T-helper 1 cell treated with Interleukin-12 subunit alpha and Interleukin-12 subunit beta and Interleukin-4 antibody, amounts not matched to agents 30 μg/mL and 1 μg/mL, for 36 hours (primary cell): ENCODE data around the gene AK5.
"Not testable (repeated sequence)": the region's sequence is repeated elsewhere in the genome, so short reads cannot be mapped to it uniquely, and the experiment has no call there.

ENCODE experiments used
- H3K27ac Mint-ChIP-seq: one replicate; pipeline ENCODE4 v1.8.0; 2021; ENCODE audit warnings: mild to moderate bottlenecking, mixed read lengths
- H3K27me3 Mint-ChIP-seq: one replicate; pipeline ENCODE4 v1.8.0; 2021; ENCODE audit warnings: low read depth, mixed read lengths
- H3K36me3 Mint-ChIP-seq: one replicate; pipeline ENCODE4 v1.8.0; 2021; ENCODE audit warnings: low read depth, mixed read lengths
- H3K4me1 Mint-ChIP-seq: one replicate; pipeline ENCODE4 v1.8.0; 2021; ENCODE audit warnings: low read depth, mixed read lengths
- H3K4me3 Mint-ChIP-seq: one replicate; pipeline ENCODE4 v1.8.0; 2021; ENCODE audit warnings: mild to moderate bottlenecking, moderate library complexity, mixed read lengths
- H3K9me3 Mint-ChIP-seq: one replicate; pipeline ENCODE4 v1.8.0; 2021; ENCODE audit warnings: mixed read lengths

The AK5 gene

DNA sequence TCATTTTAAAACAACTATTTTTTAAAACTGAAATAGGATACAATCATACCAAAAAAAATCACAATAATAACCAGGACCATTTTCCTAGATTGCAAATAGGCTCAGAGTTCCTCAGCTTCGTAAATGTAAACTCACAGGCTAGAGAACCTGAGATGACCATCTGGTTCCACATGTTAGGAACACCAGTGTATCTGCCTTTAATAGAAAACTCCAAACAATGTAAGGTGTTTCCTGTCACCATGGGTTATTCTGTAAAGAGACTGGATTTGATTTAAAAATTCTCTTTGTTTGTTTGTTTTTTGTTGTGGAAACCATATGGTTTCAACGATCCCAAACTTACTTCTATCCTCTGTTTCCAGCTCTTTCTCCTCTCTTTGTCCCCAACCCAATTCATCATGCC is 203.1 kb downstream of the AK5 start:
- Mint-ChIP-seq H3K4me1 (no peaks in the 10 kb centered on the region), H3K27me3 (no peaks in the 10 kb centered on the region), H3K36me3 (no peaks in the 10 kb centered on the region), H3K9me3 (no peaks in the 10 kb centered on the region), H3K27ac (no peak overlapping the region), H3K4me3 (no peak overlapping the region)

DNA sequence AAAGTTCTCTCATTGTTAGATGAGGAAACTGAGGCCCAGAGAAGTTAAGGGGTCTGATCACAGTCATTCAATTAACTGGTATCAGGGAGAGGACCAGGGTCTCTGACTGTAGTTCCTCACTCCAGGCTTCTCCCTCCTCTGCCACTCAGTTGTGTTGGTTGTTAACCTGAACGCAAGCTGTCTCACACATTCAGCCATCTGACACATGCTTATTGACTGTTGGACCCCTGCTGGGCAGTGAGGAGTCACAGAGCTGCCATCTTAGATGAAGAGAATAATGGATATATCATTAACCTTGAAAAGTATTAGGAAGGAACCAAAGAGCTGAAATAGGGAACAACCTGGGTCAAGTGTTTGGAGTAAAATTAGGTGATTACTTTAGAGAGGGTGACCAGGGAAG is 205.8 kb downstream of the AK5 start:
- no peaks in the 10 kb centered on the region for H3K27me3 Mint-ChIP-seq
- H3K27ac Mint-ChIP-seq: no peak overlapping the region
- H3K36me3 Mint-ChIP-seq: no peaks in the 10 kb centered on the region
- no peaks in the 10 kb centered on the region for H3K4me1 Mint-ChIP-seq
- H3K9me3 Mint-ChIP-seq: no peaks in the 10 kb centered on the region
- H3K4me3 Mint-ChIP-seq: no peak overlapping the region

DNA sequence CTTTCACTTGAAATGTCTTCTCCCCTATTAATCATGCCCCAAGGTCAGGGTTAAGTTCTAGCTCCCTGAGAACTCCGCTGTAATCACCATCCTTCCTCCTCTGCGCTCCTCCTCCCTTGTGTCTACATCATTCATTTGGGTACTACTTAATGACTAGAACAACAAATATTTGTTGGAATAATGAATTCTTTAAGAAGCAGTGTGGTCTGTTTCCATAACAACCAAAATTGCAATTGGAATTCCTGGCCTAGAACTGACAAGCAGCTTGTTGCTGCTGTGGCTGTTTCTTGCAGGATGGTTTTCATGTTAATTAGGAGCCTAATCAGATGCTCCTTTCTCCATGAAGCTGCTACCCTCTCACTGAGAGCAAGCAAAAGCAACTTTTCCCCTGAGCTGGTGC is 208.1 kb downstream of the AK5 start:
- no peak overlapping the region for H3K27ac Mint-ChIP-seq
- no peaks in the 10 kb centered on the region for H3K4me1 Mint-ChIP-seq
- H3K27me3 Mint-ChIP-seq: no peaks in the 10 kb centered on the region
- H3K36me3 Mint-ChIP-seq: no peaks in the 10 kb centered on the region
- no peaks in the 10 kb centered on the region for H3K9me3 Mint-ChIP-seq
- no peak overlapping the region for H3K4me3 Mint-ChIP-seq

DNA sequence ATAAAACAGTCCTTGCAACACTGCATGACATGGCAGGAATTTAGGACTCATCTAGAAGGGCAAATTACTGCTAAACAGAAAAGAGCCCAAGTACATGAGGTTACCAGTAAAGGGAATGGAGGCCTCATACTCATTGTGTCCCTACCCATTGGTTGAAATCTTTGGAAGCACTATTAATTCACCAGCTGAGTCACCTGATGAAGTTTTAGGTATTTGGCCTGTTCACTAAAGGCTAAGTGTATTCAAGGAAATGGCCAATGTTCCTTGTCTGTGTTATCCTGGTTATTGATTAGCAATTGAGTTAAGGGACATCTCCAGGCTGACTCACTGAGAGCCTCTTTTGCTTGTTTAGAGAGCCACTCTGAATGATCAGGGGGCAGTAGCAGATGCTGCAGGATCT is 212.2 kb downstream of the AK5 start:
- H3K27me3 Mint-ChIP-seq: no peaks in the 10 kb centered on the region
- H3K4me3 Mint-ChIP-seq: no peak overlapping the region
- H3K9me3 Mint-ChIP-seq: peaks cover 6% of the 10 kb centered on the region
- no peaks in the 10 kb centered on the region for H3K36me3 Mint-ChIP-seq
- no peak overlapping the region for H3K27ac Mint-ChIP-seq
- peaks cover 2% of the 10 kb centered on the region for H3K4me1 Mint-ChIP-seq

DNA sequence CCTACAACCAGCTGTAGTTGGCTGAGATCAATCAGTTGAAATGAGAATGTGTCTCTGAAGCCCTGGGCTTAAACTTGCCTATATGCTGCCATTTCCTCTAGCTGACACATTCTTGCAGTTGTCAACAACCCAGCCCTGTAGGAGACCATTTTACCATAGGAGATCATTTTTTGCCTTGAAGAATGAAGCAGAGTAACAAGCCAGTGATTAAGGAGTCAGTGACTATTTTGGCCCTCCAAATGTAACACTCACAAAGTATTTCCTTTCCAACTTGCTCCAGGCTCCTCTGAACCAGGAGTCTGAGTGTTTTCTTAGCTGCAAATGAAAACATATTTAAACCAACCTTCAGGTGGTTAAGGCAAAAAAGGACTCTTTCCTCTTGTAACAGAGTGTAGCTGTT is 217.1 kb downstream of the AK5 start:
- H3K27ac Mint-ChIP-seq: no peak overlapping the region
- H3K36me3 Mint-ChIP-seq: no peaks in the 10 kb centered on the region
- H3K4me1 Mint-ChIP-seq: peaks cover 2% of the 10 kb centered on the region
- no peak overlapping the region for H3K4me3 Mint-ChIP-seq
- no peaks in the 10 kb centered on the region for H3K27me3 Mint-ChIP-seq
- H3K9me3 Mint-ChIP-seq: peaks cover 6% of the 10 kb centered on the region

DNA sequence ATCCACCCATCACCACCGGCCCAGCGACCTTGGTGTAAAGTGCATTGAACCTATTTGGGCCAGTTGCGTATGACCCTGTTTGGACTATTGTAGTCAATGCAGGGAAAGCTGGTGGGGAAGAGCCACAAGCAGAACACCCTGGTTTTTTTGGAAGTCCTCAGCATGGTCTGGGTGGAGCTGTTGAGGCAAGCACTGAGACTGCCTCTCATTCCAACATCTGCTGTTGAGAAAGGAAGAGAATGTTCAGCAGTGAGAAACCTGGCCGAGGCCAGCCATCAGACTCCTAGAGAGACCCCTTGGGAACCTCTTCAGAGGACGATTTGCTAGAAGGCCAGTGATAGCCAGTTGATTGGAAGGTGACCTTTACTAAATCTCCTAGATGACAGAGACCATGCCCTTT is 217.6 kb downstream of the AK5 start:
- no peaks in the 10 kb centered on the region for H3K27me3 Mint-ChIP-seq
- H3K9me3 Mint-ChIP-seq: peaks cover 6% of the 10 kb centered on the region
- H3K36me3 Mint-ChIP-seq: no peaks in the 10 kb centered on the region
- H3K4me1 Mint-ChIP-seq: peaks cover 2% of the 10 kb centered on the region
- H3K4me3 Mint-ChIP-seq: no peak overlapping the region
- no peak overlapping the region for H3K27ac Mint-ChIP-seq

DNA sequence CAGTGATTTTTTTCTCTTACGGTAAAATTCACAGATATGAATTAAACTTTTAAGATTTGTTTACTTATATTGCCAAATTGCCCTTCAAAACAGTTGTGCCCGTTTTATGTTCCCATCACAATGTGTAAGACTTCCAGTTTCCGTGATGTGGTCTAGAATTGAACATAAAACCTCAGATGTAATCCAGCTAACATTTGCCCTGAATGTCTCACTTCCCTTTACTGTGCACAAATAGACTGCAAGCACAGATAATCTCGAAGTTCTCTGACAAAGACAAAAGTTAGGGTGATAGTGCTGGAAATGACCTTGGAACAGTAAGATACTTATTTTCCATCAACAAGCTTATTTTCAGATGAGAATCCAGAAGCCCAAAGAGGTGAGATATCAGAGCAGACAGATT is 223.2 kb downstream of the AK5 start:
- Mint-ChIP-seq H3K4me1 (no peaks in the 10 kb centered on the region), H3K4me3 (no peak overlapping the region), H3K36me3 (no peaks in the 10 kb centered on the region), H3K9me3 (no peaks in the 10 kb centered on the region), H3K27me3 (no peaks in the 10 kb centered on the region), H3K27ac (no peak overlapping the region)

DNA sequence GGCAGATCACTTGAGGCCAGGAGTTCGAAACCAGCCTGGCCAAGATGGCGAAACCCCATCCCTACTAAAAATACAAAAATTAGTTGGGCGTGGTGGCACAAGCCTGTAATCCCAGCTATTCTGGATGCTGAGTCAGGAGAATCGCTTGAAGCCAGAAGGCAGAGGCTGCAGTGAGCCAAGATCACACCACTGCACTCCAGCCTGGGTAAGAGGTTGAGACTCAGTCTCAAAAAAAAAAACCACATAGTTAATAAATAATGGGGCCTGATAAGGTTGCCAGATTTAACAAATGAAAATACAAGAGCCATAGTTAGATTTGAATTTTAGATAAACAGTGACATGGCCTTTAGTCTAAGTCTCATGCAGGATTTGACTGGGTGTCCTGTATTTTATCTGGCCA is 225.0 kb downstream of the AK5 start:
- Mint-ChIP-seq H3K4me3 (no peak overlapping the region), H3K27me3 (no peaks in the 10 kb centered on the region), H3K36me3 (no peaks in the 10 kb centered on the region), H3K4me1 (no peaks in the 10 kb centered on the region), H3K27ac (no peak overlapping the region), H3K9me3 (no peaks in the 10 kb centered on the region)

DNA sequence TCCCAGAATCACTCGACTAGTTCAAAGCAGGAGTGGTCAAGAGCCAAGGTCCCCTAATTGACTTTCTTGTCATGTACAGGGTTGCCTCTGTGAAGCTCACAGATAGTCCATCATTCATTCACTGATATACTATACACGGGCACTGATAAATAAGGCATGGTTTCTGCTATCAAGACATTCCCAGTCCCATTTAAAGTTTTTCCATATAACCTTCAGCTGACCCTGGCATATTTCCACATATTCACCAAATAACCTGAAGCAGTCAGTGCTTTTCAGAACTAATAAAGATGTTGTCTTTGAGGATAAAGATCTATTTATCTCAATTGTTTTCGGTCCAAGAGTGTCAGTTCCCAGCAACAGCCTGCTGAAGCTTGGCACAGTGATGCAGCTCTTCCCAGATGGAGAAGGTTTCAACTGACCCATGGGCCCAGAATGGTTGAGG is 227.3 kb downstream of the AK5 start:
- Mint-ChIP-seq H3K27me3 (no peaks in the 10 kb centered on the region), H3K36me3 (no peaks in the 10 kb centered on the region), H3K4me3 (no peak overlapping the region), H3K9me3 (no peaks in the 10 kb centered on the region), H3K4me1 (no peaks in the 10 kb centered on the region), H3K27ac (no peak overlapping the region)

DNA sequence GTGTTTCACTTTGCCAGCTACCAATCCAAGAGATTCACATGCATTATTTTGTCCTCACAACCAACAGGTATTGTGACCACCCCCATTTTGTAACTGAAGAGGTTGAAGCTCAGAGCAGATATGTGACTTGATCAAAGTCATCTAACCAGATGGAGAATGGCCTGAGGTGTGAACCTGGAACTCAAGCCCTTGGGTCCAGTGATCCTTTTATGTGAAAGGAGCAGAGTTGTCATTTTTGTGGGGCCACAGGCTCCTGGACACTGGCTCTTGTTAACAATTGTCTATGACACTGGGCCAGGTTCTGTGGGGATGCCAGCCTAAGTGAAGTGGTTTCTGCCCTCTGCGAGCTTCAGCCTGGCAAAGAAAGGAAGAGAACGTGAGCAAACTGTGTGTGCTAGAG is 228.1 kb downstream of the AK5 start:
- no peaks in the 10 kb centered on the region for H3K9me3 Mint-ChIP-seq
- no peaks in the 10 kb centered on the region for H3K27me3 Mint-ChIP-seq
- no peak overlapping the region for H3K27ac Mint-ChIP-seq
- no peaks in the 10 kb centered on the region for H3K4me1 Mint-ChIP-seq
- no peak overlapping the region for H3K4me3 Mint-ChIP-seq
- no peaks in the 10 kb centered on the region for H3K36me3 Mint-ChIP-seq

DNA sequence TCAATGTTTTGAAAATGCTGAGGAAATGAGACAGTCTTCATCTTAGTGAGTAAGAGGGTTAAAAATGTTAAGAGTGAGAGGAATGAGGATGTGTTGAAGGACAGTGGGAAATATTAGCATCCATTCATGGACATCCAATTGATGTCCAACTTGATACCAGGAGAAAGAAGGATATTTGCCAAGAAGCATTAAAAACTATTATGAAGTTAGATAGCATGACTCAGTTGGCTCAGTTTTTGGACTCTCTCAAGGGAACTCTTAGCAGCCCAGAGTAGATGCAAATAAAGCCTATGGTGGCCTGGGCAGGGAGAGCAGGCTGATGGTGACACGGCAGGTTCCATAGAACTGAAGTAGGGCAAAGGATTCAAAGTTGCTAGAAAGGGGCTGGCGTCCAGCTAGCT is 229.6 kb downstream of the AK5 start:
- H3K27me3 Mint-ChIP-seq: no peaks in the 10 kb centered on the region
- H3K36me3 Mint-ChIP-seq: no peaks in the 10 kb centered on the region
- H3K4me3 Mint-ChIP-seq: no peak overlapping the region
- H3K4me1 Mint-ChIP-seq: no peaks in the 10 kb centered on the region
- H3K27ac Mint-ChIP-seq: no peak overlapping the region
- H3K9me3 Mint-ChIP-seq: no peaks in the 10 kb centered on the region

DNA sequence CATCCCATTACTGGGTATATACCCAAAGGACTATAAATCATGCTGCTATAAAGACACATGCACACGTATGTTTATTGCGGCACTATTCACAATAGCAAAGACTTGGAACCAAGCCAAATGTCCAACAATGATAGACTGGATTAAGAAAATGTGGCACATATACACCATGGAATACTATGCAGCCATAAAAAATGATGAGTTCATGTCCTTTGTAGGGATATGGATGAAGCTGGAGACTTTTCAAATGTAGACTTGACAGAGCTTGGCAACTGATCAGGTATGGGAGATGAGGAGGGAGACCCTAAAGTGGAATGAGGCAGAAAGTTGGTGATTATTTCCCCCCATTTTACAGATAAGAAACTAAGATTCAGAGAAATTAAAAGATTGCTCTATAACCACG is 230.8 kb downstream of the AK5 start:
- not testable (repeated sequence) for H3K27me3 Mint-ChIP-seq, H3K4me3 Mint-ChIP-seq, H3K27ac Mint-ChIP-seq, H3K36me3 Mint-ChIP-seq, H3K4me1 Mint-ChIP-seq, H3K9me3 Mint-ChIP-seq

DNA sequence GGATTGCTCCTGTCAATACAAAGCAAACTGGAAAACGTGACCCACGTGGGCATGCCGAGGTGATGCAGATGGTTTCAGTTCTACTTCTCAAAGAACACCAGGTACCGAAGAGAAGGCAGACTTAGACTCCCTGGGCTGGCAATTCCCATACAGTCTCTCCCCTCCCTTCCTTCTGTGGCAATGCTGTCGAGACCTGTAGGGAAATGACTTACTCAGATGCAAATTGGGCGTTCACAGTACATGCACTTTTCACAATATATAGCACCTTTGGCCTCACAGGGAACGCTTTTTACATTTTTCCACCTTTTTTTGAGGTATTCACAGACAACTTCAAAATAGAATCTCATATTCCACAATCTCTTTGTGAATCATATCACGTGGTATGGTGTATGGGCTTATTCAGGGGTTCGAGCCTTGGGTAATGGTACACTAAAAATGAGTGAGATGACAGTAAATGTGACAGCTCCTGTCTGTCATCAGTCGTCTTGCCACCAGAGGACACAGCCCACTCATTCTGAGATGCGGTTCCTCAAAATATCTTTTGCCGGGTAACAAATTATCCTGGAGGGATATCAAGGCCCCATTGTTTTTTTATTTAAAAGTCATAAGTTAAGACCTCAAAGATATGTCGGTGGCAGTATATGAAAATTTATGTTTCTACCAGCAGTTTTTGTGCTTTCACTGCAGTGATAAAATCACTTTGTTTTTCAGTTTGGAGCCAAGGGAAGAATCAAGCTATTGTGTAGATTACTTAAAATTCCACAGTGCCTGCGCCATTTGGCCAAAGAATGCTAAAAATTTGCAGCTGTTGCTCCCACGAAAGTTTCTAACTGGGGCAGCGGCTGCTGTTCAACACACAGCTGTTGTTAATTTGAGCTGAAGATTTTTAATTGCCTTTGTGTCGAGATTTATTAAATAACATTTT is 232.3 kb downstream of the AK5 start:
- Mint-ChIP-seq H3K4me3 (no peak overlapping the region), H3K9me3 (no peaks in the 10 kb centered on the region), H3K4me1 (no peaks in the 10 kb centered on the region), H3K36me3 (no peaks in the 10 kb centered on the region), H3K27me3 (no peaks in the 10 kb centered on the region), H3K27ac (no peak overlapping the region)

DNA sequence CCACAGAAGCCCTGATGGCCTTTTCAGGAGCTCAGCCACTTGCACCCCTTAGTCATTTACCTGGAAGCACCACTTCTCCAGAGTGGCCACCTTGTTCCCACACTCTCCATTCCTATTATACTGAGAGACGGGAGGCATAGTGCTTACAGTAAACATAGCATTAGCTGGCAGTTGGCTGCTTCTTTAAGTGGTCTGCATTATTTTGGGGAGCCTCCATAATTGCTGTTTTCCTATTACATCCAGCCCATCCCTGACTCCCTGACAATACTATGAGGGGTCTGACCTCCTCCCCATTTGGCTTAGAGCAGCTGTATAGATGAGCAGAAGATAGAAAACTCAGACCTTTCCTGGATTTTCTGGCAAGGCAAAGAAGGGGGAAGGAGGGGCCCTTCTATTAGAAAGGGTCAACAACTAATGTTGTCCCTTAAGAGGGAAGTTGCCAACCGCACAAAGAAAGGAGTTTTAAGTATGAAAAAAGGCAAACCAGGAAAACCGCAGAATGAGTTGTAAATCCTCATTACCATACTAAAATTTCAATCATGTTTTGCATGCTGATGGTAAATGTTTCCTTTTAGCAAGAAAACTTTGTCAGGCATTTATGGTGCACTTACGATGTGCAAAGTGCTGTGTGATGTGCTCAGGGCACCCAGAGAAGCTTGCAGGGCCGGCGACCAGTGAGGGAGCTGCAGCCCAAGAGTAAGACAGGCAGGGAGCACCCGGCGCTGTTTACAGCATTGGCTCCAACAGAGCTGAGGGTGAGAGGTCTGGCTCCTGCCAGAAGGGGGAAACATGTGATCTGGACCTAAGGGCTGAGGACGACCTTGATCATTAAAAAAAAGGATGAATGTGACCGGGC is 233.3 kb downstream of the AK5 start:
- no peaks in the 10 kb centered on the region for H3K4me1 Mint-ChIP-seq

DNA sequence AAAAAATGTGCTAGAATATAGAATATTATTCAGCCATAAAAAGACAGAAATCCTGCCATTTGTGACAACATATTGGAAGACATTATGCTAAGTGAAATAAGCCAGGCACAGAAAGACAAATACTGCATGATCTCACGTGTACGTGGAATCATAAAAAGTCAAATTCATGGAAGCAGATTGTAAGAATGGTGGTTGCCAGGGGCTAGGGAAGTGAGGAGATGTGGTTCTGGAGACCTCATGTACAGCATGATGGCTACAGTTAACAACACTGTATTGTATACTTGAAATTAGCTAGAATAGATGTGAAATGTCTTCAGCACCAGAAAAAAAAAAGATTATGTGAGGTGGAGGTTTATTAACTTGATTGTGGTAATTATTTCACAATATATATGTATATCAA is 234.3 kb downstream of the AK5 start:
- H3K4me3 Mint-ChIP-seq: no peak overlapping the region

More for the DNA sequence above, 233.3 kb downstream of the AK5 start:
- Mint-ChIP-seq H3K4me3 (no peak overlapping the region), H3K27me3 (no peaks in the 10 kb centered on the region), H3K36me3 (no peaks in the 10 kb centered on the region), H3K27ac (no peak overlapping the region), H3K9me3 (no peaks in the 10 kb centered on the region)

More for the DNA sequence above, 234.3 kb downstream of the AK5 start:
- H3K27ac Mint-ChIP-seq: no peak overlapping the region
- no peaks in the 10 kb centered on the region for H3K36me3 Mint-ChIP-seq
- no peaks in the 10 kb centered on the region for H3K4me1 Mint-ChIP-seq
- H3K27me3 Mint-ChIP-seq: no peaks in the 10 kb centered on the region
- H3K9me3 Mint-ChIP-seq: peaks cover 6% of the 10 kb centered on the region
